Kidney epithelial cell (primary cell): ENCODE results near the gene CCR6. TPM values are rescaled to one million over a fixed set of nuclear protein-coding genes. Genes with fewer than 3 reads are reported as not detected.

ENCODE experiments used
- DNase-seq: peaks from one replicate; pipeline ENCODE4 v3.0.0-alpha.2; 2010; ENCODE audit warnings: low read depth
- H3K27me3 ChIP-seq: 2 replicates; pipeline ENCODE4 v1.6.0; 2011; ENCODE audit warnings: low read length; ENCODE audit not compliant: control insufficient read depth, insufficient read depth
- H3K36me3 ChIP-seq: 2 replicates; pipeline ENCODE4 v1.5.1; 2011; ENCODE audit warnings: low read length; ENCODE audit not compliant: control insufficient read depth, insufficient read depth
- H3K4me3 ChIP-seq: 2 replicates; pipeline ENCODE4 v1.5.1; 2011; ENCODE audit warnings: low read depth, mild to moderate bottlenecking, control low read depth, low read length
- total RNA-seq: library from RNA; depleted of rRNA; stranded (reverse); fragments of >200 nt; gene quantifications from 2 replicates; pipeline ENCODE4 v1.2.3, GENCODE V29; 2015
- TF ChIP-seq, protein P1 (sequence below): IDR thresholded peaks from 2 replicates; pipeline ENCODE4 v1.5.1; 2011; ENCODE audit warnings: mild to moderate bottlenecking, moderate library complexity, low read length, control low read depth, inconsistent platforms; ENCODE audit not compliant: insufficient read depth, poor library complexity, severe bottlenecking

Gene CCR6
- total RNA-seq, 1 donor from 2014 or later: not detected

DNA sequence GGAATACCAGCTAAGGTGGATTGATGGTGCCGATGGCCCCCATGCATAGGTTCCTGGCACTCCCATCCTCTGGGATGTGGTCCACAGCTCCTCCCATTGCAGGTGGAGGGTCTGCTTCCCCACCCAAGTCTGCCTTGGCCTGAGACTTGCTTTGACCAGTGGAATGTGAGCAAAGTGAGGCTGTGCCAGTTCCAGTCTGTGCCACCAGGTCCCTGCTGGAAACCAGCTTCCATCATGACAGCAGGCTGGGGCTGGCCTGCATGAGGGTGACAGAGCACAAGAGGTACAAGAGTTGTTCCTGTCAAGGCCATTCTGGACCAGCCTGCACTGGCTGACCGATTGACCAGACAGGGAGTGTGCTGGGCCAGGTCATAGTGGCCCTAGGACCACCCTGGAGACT, 27.0 kb upstream of the CCR6 start:
- no peaks in the 10 kb centered on the region for H3K36me3 ChIP-seq
- no peak overlapping the region for H3K4me3 ChIP-seq
- TF ChIP-seq, protein P1, sequence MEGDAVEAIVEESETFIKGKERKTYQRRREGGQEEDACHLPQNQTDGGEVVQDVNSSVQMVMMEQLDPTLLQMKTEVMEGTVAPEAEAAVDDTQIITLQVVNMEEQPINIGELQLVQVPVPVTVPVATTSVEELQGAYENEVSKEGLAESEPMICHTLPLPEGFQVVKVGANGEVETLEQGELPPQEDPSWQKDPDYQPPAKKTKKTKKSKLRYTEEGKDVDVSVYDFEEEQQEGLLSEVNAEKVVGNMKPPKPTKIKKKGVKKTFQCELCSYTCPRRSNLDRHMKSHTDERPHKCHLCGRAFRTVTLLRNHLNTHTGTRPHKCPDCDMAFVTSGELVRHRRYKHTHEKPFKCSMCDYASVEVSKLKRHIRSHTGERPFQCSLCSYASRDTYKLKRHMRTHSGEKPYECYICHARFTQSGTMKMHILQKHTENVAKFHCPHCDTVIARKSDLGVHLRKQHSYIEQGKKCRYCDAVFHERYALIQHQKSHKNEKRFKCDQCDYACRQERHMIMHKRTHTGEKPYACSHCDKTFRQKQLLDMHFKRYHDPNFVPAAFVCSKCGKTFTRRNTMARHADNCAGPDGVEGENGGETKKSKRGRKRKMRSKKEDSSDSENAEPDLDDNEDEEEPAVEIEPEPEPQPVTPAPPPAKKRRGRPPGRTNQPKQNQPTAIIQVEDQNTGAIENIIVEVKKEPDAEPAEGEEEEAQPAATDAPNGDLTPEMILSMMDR: no peak
- no peaks in the 10 kb centered on the region for H3K27me3 ChIP-seq
- no peak for DNase-seq

DNA sequence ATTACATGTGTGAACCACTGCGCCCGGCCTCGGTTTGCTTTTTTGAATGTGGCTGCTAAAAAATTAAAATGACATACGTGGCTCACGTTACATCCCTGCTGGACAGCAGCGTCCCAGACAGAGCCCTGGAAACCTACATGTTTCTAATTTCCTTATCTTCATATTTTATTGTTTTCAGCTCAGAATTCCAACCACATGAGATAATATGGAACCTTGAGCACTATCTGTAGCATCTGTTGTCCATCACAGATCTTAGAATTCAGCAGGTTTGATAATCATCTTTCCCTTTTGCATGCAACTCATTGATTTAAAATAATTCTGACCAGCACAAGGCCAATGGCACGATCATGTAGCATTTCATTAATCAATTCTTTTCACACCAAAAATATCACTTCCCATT, 25.9 kb upstream of the CCR6 start:
- Histone ChIP-seq H3K4me3 (no peak overlapping the region), H3K36me3 (no peaks in the 10 kb centered on the region), H3K27me3 (no peaks in the 10 kb centered on the region)
- TF ChIP-seq, protein P1: no peak
- DNase-seq: no peak

DNA sequence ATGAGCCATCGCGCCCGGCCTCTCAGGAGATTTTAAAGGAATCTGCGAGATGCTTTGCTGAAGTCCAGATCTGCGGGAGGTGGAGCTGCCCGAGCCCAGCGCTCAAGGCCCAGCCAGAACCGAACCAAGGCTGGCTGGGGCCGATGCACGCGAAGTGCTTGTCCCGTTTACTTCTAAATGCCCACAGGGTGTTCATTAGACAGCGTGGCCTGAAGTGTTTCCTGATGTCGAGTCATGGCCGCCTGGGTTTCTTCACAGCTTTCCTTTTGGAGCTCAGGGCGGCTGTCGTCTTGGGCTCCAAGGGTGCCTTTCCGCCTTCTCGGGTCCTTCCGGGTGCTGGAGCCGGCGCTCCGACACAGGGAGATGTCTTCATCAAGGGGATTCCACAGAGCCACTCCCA, 25.1 kb upstream of the CCR6 start:
- no peaks in the 10 kb centered on the region for H3K27me3 ChIP-seq
- H3K4me3 ChIP-seq: no peak overlapping the region
- H3K36me3 ChIP-seq: no peaks in the 10 kb centered on the region
- TF ChIP-seq, protein P1: no peak
- no peak for DNase-seq

DNA sequence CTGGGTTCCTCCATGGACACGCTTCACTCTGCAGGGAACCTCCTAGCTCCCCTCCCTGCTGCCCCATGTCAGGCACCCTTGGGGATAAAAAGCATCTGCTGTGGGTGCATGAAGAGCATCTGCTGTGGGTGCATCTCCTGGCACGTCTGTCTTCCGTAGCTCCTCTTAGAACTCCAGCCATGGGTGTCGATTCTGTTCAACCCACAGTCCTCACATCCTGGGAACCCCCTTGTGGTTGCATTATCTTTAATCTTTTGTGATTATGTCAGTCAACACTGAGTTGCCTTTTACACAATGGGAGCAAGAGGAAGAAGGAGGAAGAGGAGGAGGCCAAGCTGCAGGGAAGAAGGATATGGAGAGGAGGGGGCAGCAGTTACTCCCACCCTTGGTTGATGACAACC, 24.1 kb upstream of the CCR6 start:
- Histone ChIP-seq H3K27me3 (no peaks in the 10 kb centered on the region), H3K36me3 (no peaks in the 10 kb centered on the region), H3K4me3 (no peak overlapping the region)
- no peak for DNase-seq
- TF ChIP-seq, protein P1: no peak

GRCh38 chr6:167099707-167100106, 23.2 kb upstream of the CCR6 start:
- TF ChIP-seq, protein P1: no peak
- Histone ChIP-seq H3K4me3 (no peak overlapping the region), H3K36me3 (no peaks in the 10 kb centered on the region), H3K27me3 (no peaks in the 10 kb centered on the region)
- DNase-seq: no peak

GRCh38 chr6:167100241-167100674, 22.6 kb upstream of the CCR6 start:
- H3K4me3 ChIP-seq: no peak overlapping the region
- no peaks in the 10 kb centered on the region for H3K36me3 ChIP-seq
- no peaks in the 10 kb centered on the region for H3K27me3 ChIP-seq
- TF ChIP-seq, protein P1: no peak
- no peak for DNase-seq
